ENCODE measurements around the gene CALML3.

DNA sequence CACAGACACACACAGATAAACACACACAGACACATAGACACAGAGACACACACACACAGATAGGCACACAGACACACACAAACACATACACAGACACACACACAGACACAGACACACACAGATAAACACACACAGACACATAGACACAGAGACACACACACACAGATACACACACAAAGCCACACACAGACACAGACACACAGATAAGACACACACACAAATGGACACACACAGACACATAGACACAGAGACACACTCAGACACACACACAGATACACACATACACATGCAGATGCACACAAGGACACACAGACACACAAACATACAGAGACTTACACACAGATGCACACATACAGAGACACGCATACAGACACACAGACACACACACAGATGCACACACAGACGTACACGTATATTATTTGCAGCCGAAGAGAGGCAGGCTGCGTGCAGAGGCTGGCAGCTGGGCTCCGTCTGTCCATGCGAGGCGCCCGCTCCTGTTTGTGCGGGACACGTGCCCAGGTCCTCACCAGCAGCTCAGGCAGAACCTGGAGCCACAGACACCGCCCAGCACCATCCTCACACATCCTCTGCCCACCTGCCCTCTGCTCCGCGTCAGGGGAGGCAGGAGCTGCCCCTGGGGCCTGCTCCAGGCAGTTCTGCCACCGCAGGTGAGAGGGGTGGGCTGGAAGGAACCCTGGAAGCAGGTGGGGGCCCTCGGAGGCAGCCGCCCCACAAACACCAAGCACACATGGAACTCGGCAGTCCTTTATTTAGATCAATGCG, 26.6 kb upstream of the CALML3 start:
- no peak for TF ChIP-seq KDM1A (IDR thresholded peaks at IDR 0.05; ENCODE audit: borderline replicate concordance)
- TF ChIP-seq REST (IDR thresholded peaks at IDR 0.05; ENCODE audit: low read depth, low read length) = no peak
- TF ChIP-seq CBX5 (IDR thresholded peaks at IDR 0.05; ENCODE audit: low read depth) = no peak
- no peak for TF ChIP-seq YY1 (IDR thresholded peaks at IDR 0.05; ENCODE audit: low read depth, low read length)
- TF ChIP-seq TBL1XR1 (IDR thresholded peaks at IDR 0.05; ENCODE audit: low read depth, low read length) = no peak
- TF ChIP-seq, protein P1, sequence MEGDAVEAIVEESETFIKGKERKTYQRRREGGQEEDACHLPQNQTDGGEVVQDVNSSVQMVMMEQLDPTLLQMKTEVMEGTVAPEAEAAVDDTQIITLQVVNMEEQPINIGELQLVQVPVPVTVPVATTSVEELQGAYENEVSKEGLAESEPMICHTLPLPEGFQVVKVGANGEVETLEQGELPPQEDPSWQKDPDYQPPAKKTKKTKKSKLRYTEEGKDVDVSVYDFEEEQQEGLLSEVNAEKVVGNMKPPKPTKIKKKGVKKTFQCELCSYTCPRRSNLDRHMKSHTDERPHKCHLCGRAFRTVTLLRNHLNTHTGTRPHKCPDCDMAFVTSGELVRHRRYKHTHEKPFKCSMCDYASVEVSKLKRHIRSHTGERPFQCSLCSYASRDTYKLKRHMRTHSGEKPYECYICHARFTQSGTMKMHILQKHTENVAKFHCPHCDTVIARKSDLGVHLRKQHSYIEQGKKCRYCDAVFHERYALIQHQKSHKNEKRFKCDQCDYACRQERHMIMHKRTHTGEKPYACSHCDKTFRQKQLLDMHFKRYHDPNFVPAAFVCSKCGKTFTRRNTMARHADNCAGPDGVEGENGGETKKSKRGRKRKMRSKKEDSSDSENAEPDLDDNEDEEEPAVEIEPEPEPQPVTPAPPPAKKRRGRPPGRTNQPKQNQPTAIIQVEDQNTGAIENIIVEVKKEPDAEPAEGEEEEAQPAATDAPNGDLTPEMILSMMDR (IDR thresholded peaks at IDR 0.05 in 2 of 3, conservative IDR thresholded peaks at IDR 0.05 in 1 of 3; ENCODE audit: control insufficient read depth in 2 of 3, extremely low read depth in 1 of 3, insufficient read depth in 1 of 3, low read depth in 3 of 3, low read length in 3 of 3) = no peak
- no peak for TF ChIP-seq RAD21 (IDR thresholded peaks at IDR 0.05; ENCODE audit: insufficient read depth, low read depth, low read length)
- TF ChIP-seq ASH2L (IDR thresholded peaks at IDR 0.05; ENCODE audit: borderline replicate concordance, low read depth) = no peak
- TF ChIP-seq EP300 (IDR thresholded peaks at IDR 0.05; ENCODE audit: borderline replicate concordance in 1 of 2, control insufficient read depth in 1 of 2, low read depth in 2 of 2, low read length in 2 of 2) = no peak
- TF ChIP-seq MXI1 (IDR thresholded peaks at IDR 0.05; ENCODE audit: low read depth, low read length) = no peak

All from GM12878 (cell line).